GM12878 (cell line): Measurements from ENCODE around the gene MLPH. TPM values are rescaled to one million over a fixed set of nuclear protein-coding genes. Genes with fewer than 3 reads are reported as not detected.

Source experiments
- ATAC-seq: fragments of 200-7000 bp; cut with Tn5 transposase; 3 replicates; pipeline ENCODE4 v1.9.1; 2020; ENCODE audit warnings: mild to moderate bottlenecking, moderate library complexity
- BruUV-seq: library from RNA; stranded (reverse); fragments of 400-500 nt; replicated peaks from 2 replicates; lab custom pipeline; 2021; lab: Mats Ljungman, UMichigan
- CTCF ChIA-PET: fragments of 300-600 bp; sonication (Branson Sonifier 250); formaldehyde crosslinking; extraction: SDS; loops from one replicate; lab custom pipeline; 2021; ENCODE audit warnings: inconsistent platforms; lab: Yijun Ruan, JAX
- POLR2A ChIA-PET: fragments of 350-600 bp; formaldehyde crosslinking; extraction: SDS; loops from one replicate; lab custom pipeline; 2021; ENCODE audit warnings: inconsistent platforms; lab: Charles Lee
- RAD21 ChIA-PET: fragments of 300-600 bp; sonication (Branson Sonifier 250); formaldehyde crosslinking; loops from one replicate; lab custom pipeline; 2023; ENCODE audit warnings: antibody characterized with exemption; ENCODE audit not compliant: unreplicated experiment; lab: Charles Lee
- SMC1A ChIA-PET: fragments of 300-600 bp; sonication (Branson Sonifier 250); formaldehyde crosslinking; loops from one replicate; lab custom pipeline; 2023; ENCODE audit not compliant: unreplicated experiment, uncharacterized antibody; lab: Charles Lee
- DNase-seq: peaks from one replicate; pipeline ENCODE4 v3.0.0-alpha.2; 2011; ENCODE audit warnings: low read depth, low spot score
- FAIRE-seq: peaks from 3 replicates; lab custom pipeline; 2011; peaks lifted over from hg19 to GRCh38; lab: Jason Lieb, UNC
- H2AFZ ChIP-seq: 2 replicates; pipeline ENCODE4 v1.6.0; 2011; ENCODE audit warnings: low read depth, low read length, control low read depth; ENCODE audit not compliant: control insufficient read depth
- H3K27ac ChIP-seq: 2 replicates; pipeline ENCODE4 v1.5.1; 2011; ENCODE audit warnings: control low read depth; ENCODE audit not compliant: control insufficient read depth, insufficient read depth
- H3K27me3 ChIP-seq, 2 experiments: replicated peaks in 1 of 2; 2 replicates each; pipeline versions ENCODE4 v1.6.0 to v1.6.1; 2011; ENCODE audit warnings: low read length in 1 of 2; ENCODE audit not compliant: control insufficient read depth in 2 of 2, insufficient read depth in 2 of 2
- H3K36me3 ChIP-seq, 2 experiments: 2 replicates each; pipeline ENCODE4 v1.5.1; 2011; ENCODE audit warnings: low read length in 1 of 2; ENCODE audit not compliant: control insufficient read depth in 2 of 2, insufficient read depth in 2 of 2
- H3K4me1 ChIP-seq: 2 replicates; pipeline ENCODE4 v1.6.1; 2011; ENCODE audit warnings: mild to moderate bottlenecking, low read length, moderate library complexity, mixed read lengths; ENCODE audit not compliant: control insufficient read depth, insufficient read depth
- H3K4me2 ChIP-seq: 2 replicates; pipeline ENCODE4 v1.6.0; 2011; ENCODE audit warnings: control low read depth; ENCODE audit not compliant: control insufficient read depth, insufficient read depth
- H3K4me3 ChIP-seq: fragments of 200-600 bp; sonication (generic); 2 replicates; pipeline ENCODE4 v1.5.1; 2016
- H3K79me2 ChIP-seq: 2 replicates; pipeline ENCODE4 v1.6.0; 2011; ENCODE audit warnings: low read length; ENCODE audit not compliant: control insufficient read depth, insufficient read depth
- H3K9ac ChIP-seq: 2 replicates; pipeline ENCODE4 v1.8.0; 2011; ENCODE audit warnings: low read length, control low read depth, mixed read lengths; ENCODE audit not compliant: control insufficient read depth, insufficient read depth
- H3K9me3 ChIP-seq: replicated peaks from 3 replicates; pipeline ENCODE4 v1.5.1; 2011; ENCODE audit warnings: mild to moderate bottlenecking, low read length; ENCODE audit not compliant: control insufficient read depth, insufficient read depth
- H4K20me1 ChIP-seq: 2 replicates; pipeline ENCODE4 v1.6.0; 2011; ENCODE audit not compliant: control insufficient read depth, insufficient read depth
- ATF3 ChIP-seq: IDR thresholded peaks from 2 replicates; pipeline ENCODE4 v1.6.1; 2011; ENCODE audit warnings: low read depth, mild to moderate bottlenecking, low read length, moderate library complexity, borderline replicate concordance; ENCODE audit errors: extremely low read depth
- CTCF ChIP-seq, 3 experiments: IDR thresholded peaks in 2 of 3; conservative IDR thresholded peaks in 1 of 3; 2 replicates each; pipeline ENCODE4 v1.5.1; 2011; ENCODE audit warnings: low read depth in 3 of 3, low read length in 3 of 3, mild to moderate bottlenecking in 3 of 3, control low read depth in 2 of 3, moderate library complexity in 2 of 3, inconsistent platforms in 1 of 3, mixed read lengths in 1 of 3; ENCODE audit not compliant: control insufficient read depth in 2 of 3, insufficient read depth in 1 of 3; ENCODE audit errors: extremely low read depth in 1 of 3
- IKZF2 ChIP-seq, 2 experiments: fragments of 450-650 bp; IDR thresholded peaks; 2 replicates each; pipeline ENCODE4 v1.6.1; 2017; ENCODE audit warnings: mild to moderate bottlenecking in 2 of 2, moderate library complexity in 2 of 2
- JUNB ChIP-seq: IDR thresholded peaks from 2 replicates; pipeline ENCODE4 v1.6.1; 2016; ENCODE audit warnings: antibody characterized with exemption, mild to moderate bottlenecking
- KDM1A ChIP-seq: fragments of 200-600 bp; sonication (generic); IDR thresholded peaks from 2 replicates; pipeline ENCODE4 v1.6.1; 2016; ENCODE audit warnings: borderline replicate concordance
- STAT3 ChIP-seq: IDR thresholded peaks from 2 replicates; pipeline ENCODE4 v1.6.1; 2011; ENCODE audit warnings: low read depth, low read length, improper control_type of control experiment
- TARDBP ChIP-seq: IDR thresholded peaks from 2 replicates; pipeline ENCODE4 v1.6.1; 2016; ENCODE audit warnings: borderline replicate concordance
- WGBS: methylation state at CpG from one replicate; pipeline ENCODE4 v1.1.6; 2016; ENCODE audit warnings: low lambda C conversion rate; ENCODE audit not compliant: insufficient replicate concordance, insufficient coverage; ENCODE audit errors: missing lambda C conversion rate; 5-methylcytosine and 5-hydroxymethylcytosine counted together
- in situ Hi-C: fragments of 300-500 bp; cut with MboI; formaldehyde crosslinking; loops from 9 replicates; pipeline ENCODE4 v1.14.3; 2018; ENCODE audit warnings: mixed read lengths
- intact Hi-C: fragments of 100-400 bp; cut with micrococcal nuclease; formaldehyde crosslinking; loops from one replicate; pipeline ENCODE4 v1.14.2; 2022; ENCODE audit not compliant: unreplicated experiment
- polyA plus RNA-seq, 11 experiments: library from polyadenylated mRNA; depleted of rRNA in 4 of 11; unstranded in 6 of 11; stranded (reverse) in 5 of 11; fragments of >200 nt; fragmentation: Nextera tagmentation in 4 of 11; fragmentation: Illumina TruSeq in 1 of 11; extraction: Ambion mirVana in 4 of 11; extraction: Trizol in 1 of 11; gene quantifications; 1 replicate in 1 of 11; 2 replicates in 10 of 11; pipeline versions ENCODE4 v1.2.1 to v1.2.3, GENCODE V29; 2011 to 2016; ENCODE audit warnings: inconsistent platforms in 2 of 11, missing spikeins in 2 of 11, low read depth in 1 of 11
- total RNA-seq, 4 experiments: library from RNA; depleted of rRNA in 3 of 4; stranded (reverse); fragments of >200 nt in 3 of 4; fragmentation: Illumina TruSeq in 1 of 4; extraction: Trizol in 1 of 4; gene quantifications; 2 replicates each; pipeline versions ENCODE4 v1.2.1 to v1.2.3, GENCODE V29; 2013 to 2021
- TF ChIP-seq, protein P1 (sequence below): fragments of 450-650 bp; IDR thresholded peaks from 2 replicates; pipeline ENCODE4 v1.6.1; 2014; ENCODE audit warnings: mild to moderate bottlenecking
- TF ChIP-seq, protein P2 (sequence below): IDR thresholded peaks from 2 replicates; pipeline ENCODE4 v1.6.1; 2012; ENCODE audit warnings: low read depth, low read length, improper control_type of control experiment
- TF ChIP-seq, protein P3 (sequence below): IDR thresholded peaks from 2 replicates; pipeline ENCODE4 v1.6.1; 2011; ENCODE audit warnings: borderline replicate concordance, low read depth, mild to moderate bottlenecking, moderate library complexity, mixed read lengths, low read length; ENCODE audit not compliant: insufficient read depth; ENCODE audit errors: extremely low read length

Gene MLPH
- total and polyA plus RNA-seq, 10 of the 15 experiments (the other 5 are each of a cell fraction or from before 2014, with no cell fraction given) = 0.16 to 0.85 TPM; not detected in 8

GRCh38 chr2:237478979-237479378, 8.1 kb upstream of the MLPH start:
- no peak for DNase-seq
- ChIA-PET RAD21 (no interaction called here), CTCF (interaction anchor here (0.7 to 7.1 kb wide), 2 partner anchors 59 to 684 kb away, joined by 3 to 70 read pairs; no protein-coding TSS in a partner anchor), POLR2A (no interaction called here), SMC1A (interaction anchor here (0.7 kb wide), 1 partner anchor 621 kb away, joined by 3 read pairs; no protein-coding TSS in a partner anchor)
- H3K4me1 ChIP-seq = peaks cover 6% of the 10 kb centered on the region; the same call in 1 of the 2 replicates
- no peak overlapping the region for H3K4me2 ChIP-seq
- WGBS = 13% methylated on average over 3 of the region's 3 CpGs
- H3K79me2 ChIP-seq = no peaks in the 10 kb centered on the region
- in situ Hi-C loops (loop anchor here (5.0 kb wide), 1 partner anchor 322 kb away; no protein-coding TSS in a partner anchor), intact Hi-C loops (loop anchor here (10.0 kb wide), 1 partner anchor 354 kb away; no protein-coding TSS in a partner anchor)
- no peak overlapping the region for H3K9ac ChIP-seq
- H3K27me3 ChIP-seq = peaks cover 8 to 12% of the 10 kb centered on the region in 2 experiments; a peak in 3 of 4 replicates
- no peak for FAIRE-seq
- no peaks in the 10 kb centered on the region for H3K9me3 ChIP-seq
- no peaks in the 10 kb centered on the region for H3K36me3 ChIP-seq
- TF ChIP-seq, protein P1, sequence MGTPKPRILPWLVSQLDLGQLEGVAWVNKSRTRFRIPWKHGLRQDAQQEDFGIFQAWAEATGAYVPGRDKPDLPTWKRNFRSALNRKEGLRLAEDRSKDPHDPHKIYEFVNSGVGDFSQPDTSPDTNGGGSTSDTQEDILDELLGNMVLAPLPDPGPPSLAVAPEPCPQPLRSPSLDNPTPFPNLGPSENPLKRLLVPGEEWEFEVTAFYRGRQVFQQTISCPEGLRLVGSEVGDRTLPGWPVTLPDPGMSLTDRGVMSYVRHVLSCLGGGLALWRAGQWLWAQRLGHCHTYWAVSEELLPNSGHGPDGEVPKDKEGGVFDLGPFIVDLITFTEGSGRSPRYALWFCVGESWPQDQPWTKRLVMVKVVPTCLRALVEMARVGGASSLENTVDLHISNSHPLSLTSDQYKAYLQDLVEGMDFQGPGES = no peak
- TF ChIP-seq ATF3 = no peak
- TF ChIP-seq, protein P2, sequence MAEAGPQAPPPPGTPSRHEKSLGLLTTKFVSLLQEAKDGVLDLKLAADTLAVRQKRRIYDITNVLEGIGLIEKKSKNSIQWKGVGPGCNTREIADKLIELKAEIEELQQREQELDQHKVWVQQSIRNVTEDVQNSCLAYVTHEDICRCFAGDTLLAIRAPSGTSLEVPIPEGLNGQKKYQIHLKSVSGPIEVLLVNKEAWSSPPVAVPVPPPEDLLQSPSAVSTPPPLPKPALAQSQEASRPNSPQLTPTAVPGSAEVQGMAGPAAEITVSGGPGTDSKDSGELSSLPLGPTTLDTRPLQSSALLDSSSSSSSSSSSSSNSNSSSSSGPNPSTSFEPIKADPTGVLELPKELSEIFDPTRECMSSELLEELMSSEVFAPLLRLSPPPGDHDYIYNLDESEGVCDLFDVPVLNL = no peak
- TF ChIP-seq IKZF2 (IDR thresholded peaks at IDR 0.05) = no peak
- no peak for TF ChIP-seq KDM1A
- TF ChIP-seq, protein P3, sequence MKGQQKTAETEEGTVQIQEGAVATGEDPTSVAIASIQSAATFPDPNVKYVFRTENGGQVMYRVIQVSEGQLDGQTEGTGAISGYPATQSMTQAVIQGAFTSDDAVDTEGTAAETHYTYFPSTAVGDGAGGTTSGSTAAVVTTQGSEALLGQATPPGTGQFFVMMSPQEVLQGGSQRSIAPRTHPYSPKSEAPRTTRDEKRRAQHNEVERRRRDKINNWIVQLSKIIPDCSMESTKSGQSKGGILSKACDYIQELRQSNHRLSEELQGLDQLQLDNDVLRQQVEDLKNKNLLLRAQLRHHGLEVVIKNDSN = no peak
- TF ChIP-seq CTCF (IDR thresholded peaks at IDR 0.05 in 2 of 3, conservative IDR thresholded peaks at IDR 0.05 in 1 of 3; ENCODE audit: control insufficient read depth in 2 of 3, extremely low read depth in 1 of 3, insufficient read depth in 1 of 3, low read depth in 3 of 3, low read length in 3 of 3) = no peak
- TF ChIP-seq JUNB = no peak
- TF ChIP-seq TARDBP = no peak
- TF ChIP-seq STAT3 = no peak
- H3K27ac ChIP-seq = no peak overlapping the region
- H2AFZ ChIP-seq = no peak overlapping the region
- H3K4me3 ChIP-seq = no peak overlapping the region
- H4K20me1 ChIP-seq = no peaks in the 10 kb centered on the region
- ATAC-seq = no peak
- no TSS peak for BruUV-seq
